ENCODE results near the gene CORO1C. TPM values are rescaled to one million over a fixed set of nuclear protein-coding genes. Genes with fewer than 3 reads are reported as not detected.

Gene CORO1C
- total RNA-seq, 1 donor from 2014 or later = 65.3 TPM

GRCh38 chr12:108602976-108603704, 128.2 kb downstream of the CORO1C start:
- DNase-seq (ENCODE audit: low spot score in 2 of 2, unreplicated experiment in 2 of 2) = no peak
- H3K36me3 Mint-ChIP-seq = no peaks in the 10 kb centered on the region
- H3K27ac Mint-ChIP-seq = no peak overlapping the region
- H3K9me3 Mint-ChIP-seq = no peaks in the 10 kb centered on the region
- no peak for TF ChIP-seq CTCF (IDR thresholded peaks at IDR 0.05; ENCODE audit: unreplicated experiment)
- H3K27me3 Mint-ChIP-seq (ENCODE audit: low read depth) = no peaks in the 10 kb centered on the region
- H3K4me1 Mint-ChIP-seq = peaks cover 4% of the 10 kb centered on the region
- no peak overlapping the region for H3K4me3 Mint-ChIP-seq

GRCh38 chr12:108602209-108602705, 129.1 kb downstream of the CORO1C start:
- no peak for DNase-seq (ENCODE audit: low spot score in 2 of 2, unreplicated experiment in 2 of 2)
- Mint-ChIP-seq H3K36me3 (no peaks in the 10 kb centered on the region), H3K27me3 (ENCODE audit: low read depth) (no peaks in the 10 kb centered on the region), H3K4me1 (peaks cover 9% of the 10 kb centered on the region), H3K9me3 (no peaks in the 10 kb centered on the region), H3K4me3 (no peak overlapping the region), H3K27ac (no peak overlapping the region)
- TF ChIP-seq CTCF (IDR thresholded peaks at IDR 0.05; ENCODE audit: unreplicated experiment) = no peak

GRCh38 chr12:108600702-108601007, 130.7 kb downstream of the CORO1C start:
- no peak for DNase-seq (ENCODE audit: low spot score in 2 of 2, unreplicated experiment in 2 of 2)
- Mint-ChIP-seq H3K4me1 (peaks cover 9% of the 10 kb centered on the region), H3K36me3 (no peaks in the 10 kb centered on the region), H3K4me3 (no peak overlapping the region), H3K27ac (no peak overlapping the region), H3K9me3 (no peaks in the 10 kb centered on the region), H3K27me3 (ENCODE audit: low read depth) (no peaks in the 10 kb centered on the region)
- no peak for TF ChIP-seq CTCF (IDR thresholded peaks at IDR 0.05; ENCODE audit: unreplicated experiment)

GRCh38 chr12:108599948-108600701, 131.2 kb downstream of the CORO1C start:
- H3K36me3 Mint-ChIP-seq = no peaks in the 10 kb centered on the region
- H3K27ac Mint-ChIP-seq = no peak overlapping the region
- H3K27me3 Mint-ChIP-seq (ENCODE audit: low read depth) = no peaks in the 10 kb centered on the region
- no peaks in the 10 kb centered on the region for H3K9me3 Mint-ChIP-seq
- TF ChIP-seq CTCF (IDR thresholded peaks at IDR 0.05; ENCODE audit: unreplicated experiment) = no peak
- no peak for DNase-seq (ENCODE audit: low spot score in 2 of 2, unreplicated experiment in 2 of 2)
- peaks cover 9% of the 10 kb centered on the region for H3K4me1 Mint-ChIP-seq
- no peak overlapping the region for H3K4me3 Mint-ChIP-seq

- Mint-ChIP-seq H3K27me3 (ENCODE audit: low read depth) (no peaks in the 10 kb centered on the region), H3K9me3 (no peaks in the 10 kb centered on the region), H3K4me3 (no peak overlapping the region), H3K27ac (no peak overlapping the region), H3K4me1 (peaks cover 9% of the 10 kb centered on the region), H3K36me3 (no peaks in the 10 kb centered on the region)
- DNase-seq (ENCODE audit: low spot score in 2 of 2, unreplicated experiment in 2 of 2) = no peak
- TF ChIP-seq CTCF (IDR thresholded peaks at IDR 0.05; ENCODE audit: unreplicated experiment) = no peak
These were observed 131.8 kb downstream of the CORO1C start for GRCh38 chr12:108599541-108599940.

All from mesothelial cell of epicardium (in vitro differentiated cells).